Epithelial cell of prostate (primary cell): Measurements from ENCODE around the gene FAM171A2.

Experiments used
- DNase-seq: peaks from one replicate; pipeline ENCODE4 v3.0.0-alpha.2; 2011; ENCODE audit warnings: low read depth, low spot score
- H3K27ac ChIP-seq: fragments of 450-650 bp; 2 replicates; pipeline ENCODE4 v1.5.1; 2017; ENCODE audit warnings: mild to moderate bottlenecking

The FAM171A2 gene

DNA sequence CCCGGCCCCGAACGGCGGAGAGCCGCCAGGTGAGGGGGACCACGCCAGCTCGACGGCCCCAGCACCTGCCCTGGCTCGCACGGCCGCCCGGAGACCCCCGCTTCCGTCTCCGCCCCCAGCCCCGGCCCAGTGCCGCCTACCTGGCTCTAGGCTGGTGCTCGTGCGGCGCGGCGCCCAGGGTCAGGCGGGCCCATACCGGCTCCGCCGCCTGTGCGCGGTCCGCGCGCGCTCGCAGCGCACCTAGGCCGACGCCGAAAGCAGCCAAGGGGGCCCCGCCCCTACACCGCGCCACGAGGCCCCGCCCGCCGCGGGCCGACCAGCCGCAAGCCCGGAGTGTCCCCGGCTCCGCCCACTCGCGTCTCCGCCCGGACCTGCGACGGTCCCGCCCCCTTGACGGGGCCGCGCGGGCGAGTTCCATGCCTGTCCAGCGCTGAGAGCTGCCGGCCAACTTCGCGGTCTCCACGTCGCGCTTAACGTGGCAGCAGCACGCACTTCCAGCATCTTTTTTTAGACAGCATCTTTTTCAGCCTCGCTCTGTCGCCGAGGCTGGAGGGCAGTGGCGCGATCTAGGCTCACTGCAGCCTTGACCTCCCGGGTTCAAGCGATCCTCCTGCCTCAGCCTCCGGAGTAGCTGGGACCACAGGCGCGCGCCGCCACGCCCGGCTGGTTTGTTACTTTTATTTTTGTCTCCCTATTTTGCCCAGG is 38.9 kb downstream of the FAM171A2 start, which contains the start of gene SLC25A39:
SLC25A39 (minus strand) TSS at position 253 of the 705 bp plus-strand sequence. CDS start 1,261 bp downstream, outside the sequence.
- peak within 1 kb of the TSS; percentile 80 for H3K27ac ChIP-seq
- peak; percentile 70 for DNase-seq

DNA sequence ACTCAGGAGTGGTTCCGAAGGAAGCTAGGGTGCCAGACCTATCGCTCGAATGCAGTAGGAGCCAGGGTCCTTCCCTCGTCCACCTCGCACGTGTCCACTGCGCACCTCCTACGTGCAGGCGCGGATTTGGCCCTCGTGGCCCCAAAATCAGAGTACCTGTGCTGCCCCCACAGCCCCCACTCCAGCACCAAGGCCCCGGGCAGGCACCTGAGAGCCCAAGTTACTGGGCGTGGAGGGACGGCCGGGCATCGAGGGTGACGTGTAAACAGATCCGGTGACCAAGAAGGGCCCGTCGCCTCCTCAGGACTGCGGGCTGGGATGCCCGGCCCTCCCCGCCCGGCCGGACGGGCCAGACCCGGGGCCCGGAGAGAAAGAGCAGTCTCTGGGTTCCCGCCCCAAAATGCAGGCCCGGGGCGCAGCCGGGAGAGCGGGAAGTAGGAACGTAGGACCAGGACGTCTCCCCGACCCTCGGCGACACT is 39.5 kb downstream of the FAM171A2 start:
- peak overlapping the region; percentile 80 for H3K27ac ChIP-seq
- DNase-seq, result no peak

DNA sequence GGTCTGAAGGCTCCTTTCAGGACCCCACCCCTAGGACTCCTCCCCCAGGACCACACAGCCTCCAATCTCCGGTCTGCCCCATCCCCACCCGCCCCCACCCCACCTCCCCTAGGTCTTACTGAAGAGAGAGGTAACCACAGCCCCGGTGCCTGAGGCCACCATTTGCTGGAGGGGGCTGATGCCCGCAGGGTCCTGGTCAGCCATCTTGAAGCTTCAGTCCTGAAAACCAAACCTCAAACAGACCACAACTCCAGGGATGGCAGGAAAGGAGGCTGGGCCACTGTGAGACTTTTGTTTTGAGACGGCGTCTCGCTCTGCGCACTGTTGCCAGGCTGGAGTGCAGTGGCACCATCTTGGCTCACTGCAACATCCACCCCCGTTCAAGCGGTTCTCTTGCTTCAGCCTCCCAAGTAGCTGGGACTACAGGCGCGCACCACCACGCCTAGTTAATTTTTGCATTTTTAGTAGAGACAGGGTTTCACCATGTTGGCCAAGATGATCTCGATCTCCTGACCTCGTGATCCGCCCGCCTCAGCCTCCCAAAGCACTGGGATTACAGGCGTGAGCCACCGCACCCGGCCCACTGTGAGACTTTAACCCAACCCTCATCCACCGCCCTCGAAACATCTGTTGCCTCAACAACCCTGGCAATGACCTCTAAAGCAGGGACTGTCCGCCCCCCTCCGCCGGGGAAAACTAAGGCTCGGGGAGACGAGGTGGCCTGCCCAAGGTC is 40.1 kb downstream of the FAM171A2 start:
- H3K27ac ChIP-seq, result peak overlapping the region; percentile 80

DNA sequence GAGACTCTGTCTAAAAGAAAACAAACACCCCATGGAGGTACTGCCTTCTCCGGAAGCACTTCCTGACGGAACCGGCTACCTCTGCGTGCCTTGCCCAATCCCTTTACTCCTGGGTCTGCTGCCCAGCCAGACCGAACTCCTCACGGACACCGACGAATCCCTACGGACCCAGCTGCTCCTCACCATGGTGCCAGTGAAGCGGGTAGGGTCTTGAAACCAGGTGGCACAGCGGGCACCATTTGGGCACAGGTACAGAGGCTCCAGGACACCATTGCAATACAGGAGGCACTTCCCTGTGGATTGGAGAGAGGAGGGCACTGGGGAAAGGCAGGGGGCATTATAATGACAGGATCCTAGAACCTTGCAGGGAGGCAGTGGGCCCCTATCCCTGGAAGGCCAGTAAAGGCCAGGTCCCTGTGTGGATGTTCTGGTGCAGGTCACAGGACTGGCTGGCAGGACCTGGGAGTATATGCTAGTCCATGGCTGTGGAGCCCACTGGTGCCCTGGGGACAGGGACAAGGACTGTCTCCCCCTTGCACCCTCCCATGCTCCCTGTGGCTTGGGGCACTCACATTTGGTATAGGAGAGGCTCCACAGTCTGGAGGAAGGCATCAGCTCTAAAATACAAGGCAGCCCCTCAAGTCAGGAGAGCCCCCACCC is 41.3 kb downstream of the FAM171A2 start:
- H3K27ac ChIP-seq, result no peak overlapping the region

More for the DNA sequence above, 40.1 kb downstream of the FAM171A2 start:
- no peak for DNase-seq

DNA sequence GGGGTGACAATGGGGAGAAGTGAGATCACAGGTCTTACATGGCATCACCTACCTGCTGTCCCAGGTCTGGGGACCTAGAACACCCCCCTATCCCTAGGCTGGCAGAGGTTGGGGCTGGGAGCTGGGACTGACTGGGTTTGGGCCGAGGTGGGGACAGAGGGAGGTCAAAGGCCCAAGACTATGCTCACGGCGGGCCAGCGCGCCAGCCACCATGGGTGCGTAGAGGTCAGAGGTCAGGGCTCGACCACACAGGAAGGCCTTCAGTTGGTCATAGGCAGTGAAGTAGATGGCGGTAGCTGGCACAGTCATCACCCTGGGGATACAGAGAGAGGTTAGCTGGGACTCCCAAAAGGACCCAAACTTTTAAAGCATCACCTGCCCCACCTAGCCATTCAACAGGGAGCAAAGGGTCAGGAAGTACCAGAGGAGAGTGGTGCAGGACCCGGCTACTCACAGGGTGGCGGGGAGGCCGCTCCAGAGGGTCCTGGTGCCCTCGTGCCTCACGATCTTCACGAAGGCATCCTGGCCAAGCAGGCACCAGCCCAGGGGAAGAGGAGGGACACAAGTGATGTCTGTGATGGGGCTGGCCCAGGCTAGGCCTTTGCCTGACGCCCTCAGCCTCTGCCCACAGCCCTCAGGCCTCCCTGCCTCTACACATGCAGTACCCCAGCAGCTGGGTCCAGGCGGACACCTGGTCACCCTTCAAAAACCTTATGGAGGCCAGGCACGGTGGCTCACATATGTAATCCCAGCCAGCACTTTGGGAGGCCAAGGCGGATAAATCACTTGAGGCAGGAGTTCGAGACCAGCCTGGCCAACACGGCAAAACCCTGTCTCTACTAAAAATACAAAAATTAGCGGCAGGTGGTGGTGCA is 42.2 kb downstream of the FAM171A2 start:
- no peak for DNase-seq

More for the DNA sequence above, 41.3 kb downstream of the FAM171A2 start:
- no peak for DNase-seq

DNA sequence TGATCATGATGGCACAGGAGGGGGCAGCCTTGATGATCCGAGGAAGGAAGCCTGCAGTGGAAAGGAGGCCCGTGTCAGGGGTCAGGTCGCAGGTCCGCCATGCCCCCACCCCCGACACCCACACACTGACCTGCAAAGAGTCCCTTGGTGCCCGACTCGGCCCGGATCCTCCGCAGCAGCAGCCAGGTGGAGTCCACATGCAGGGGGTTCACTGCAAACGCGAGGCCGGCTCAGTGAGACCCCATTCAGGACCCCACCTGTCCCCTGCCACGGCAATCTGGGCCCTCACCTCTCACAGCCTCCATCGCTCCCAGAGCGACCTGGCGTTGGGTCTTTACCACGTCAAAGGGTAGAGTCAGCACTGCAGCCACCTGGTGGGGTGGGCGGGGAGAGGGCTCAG is 43.6 kb downstream of the FAM171A2 start:
- no peak for DNase-seq
- H3K27ac ChIP-seq, result no peak overlapping the region

More for the DNA sequence above, 42.2 kb downstream of the FAM171A2 start:
- H3K27ac ChIP-seq, result no peak overlapping the region

DNA sequence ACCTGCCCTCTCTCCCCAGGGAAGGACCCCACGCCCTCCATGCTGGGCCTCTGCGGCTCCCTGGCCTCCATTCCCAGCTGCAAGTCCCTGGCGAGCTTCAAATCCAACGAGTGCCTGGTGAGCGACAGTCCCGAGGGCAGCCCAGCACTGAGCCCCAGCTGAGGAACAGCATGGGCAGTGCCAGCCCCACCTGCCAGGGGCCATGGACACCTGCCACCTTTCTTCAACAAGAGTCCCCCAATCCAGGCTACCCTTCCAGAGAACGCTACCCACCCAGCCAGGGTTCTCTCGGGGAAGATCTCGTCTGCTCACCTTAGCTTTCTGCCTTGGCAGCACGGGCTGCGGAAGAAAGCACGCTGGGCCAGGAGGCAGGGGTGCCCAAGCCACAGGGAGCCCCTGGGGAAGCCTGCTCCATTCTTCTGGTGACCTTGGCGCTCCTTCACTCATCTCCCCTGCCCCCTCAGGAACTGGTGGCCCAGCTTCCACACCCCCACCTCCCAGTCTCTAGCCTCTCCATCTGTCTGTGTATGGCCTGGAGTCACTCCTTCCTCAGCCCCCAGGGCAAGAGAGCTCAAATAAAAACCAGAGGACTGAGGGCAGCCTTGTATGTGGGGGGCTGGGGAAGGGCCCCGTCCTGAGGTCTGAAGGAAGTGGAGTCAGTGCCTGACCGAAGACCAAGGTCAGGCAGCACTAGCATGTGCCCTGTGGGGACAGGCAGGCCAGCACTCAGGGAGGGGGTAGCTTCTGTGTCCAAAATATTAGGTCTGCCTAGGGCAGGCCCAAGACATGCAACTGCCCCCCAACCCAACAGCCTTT is 45.4 kb downstream of the FAM171A2 start:
- no peak overlapping the region for H3K27ac ChIP-seq
- DNase-seq, result no peak

DNA sequence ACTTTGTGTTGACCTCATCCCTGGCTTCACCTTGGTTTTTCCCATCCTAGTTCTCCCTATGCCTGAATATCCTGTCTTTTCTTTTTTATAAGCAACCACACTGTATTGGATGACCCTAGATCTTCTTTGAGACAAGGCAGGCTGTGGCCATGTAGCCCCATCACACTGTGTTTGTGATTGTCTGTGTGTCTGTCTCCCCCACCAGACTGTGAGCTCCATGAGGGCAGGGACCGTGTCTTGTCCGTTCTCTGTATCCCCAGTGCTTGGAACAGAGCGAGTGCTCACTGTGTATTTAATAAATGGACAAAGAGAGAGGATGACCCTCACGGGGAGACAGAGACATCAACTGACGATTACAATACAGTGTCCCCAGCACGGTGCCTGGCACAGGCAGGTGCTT is 46.1 kb downstream of the FAM171A2 start:
- no peak overlapping the region for H3K27ac ChIP-seq
- no peak for DNase-seq

DNA sequence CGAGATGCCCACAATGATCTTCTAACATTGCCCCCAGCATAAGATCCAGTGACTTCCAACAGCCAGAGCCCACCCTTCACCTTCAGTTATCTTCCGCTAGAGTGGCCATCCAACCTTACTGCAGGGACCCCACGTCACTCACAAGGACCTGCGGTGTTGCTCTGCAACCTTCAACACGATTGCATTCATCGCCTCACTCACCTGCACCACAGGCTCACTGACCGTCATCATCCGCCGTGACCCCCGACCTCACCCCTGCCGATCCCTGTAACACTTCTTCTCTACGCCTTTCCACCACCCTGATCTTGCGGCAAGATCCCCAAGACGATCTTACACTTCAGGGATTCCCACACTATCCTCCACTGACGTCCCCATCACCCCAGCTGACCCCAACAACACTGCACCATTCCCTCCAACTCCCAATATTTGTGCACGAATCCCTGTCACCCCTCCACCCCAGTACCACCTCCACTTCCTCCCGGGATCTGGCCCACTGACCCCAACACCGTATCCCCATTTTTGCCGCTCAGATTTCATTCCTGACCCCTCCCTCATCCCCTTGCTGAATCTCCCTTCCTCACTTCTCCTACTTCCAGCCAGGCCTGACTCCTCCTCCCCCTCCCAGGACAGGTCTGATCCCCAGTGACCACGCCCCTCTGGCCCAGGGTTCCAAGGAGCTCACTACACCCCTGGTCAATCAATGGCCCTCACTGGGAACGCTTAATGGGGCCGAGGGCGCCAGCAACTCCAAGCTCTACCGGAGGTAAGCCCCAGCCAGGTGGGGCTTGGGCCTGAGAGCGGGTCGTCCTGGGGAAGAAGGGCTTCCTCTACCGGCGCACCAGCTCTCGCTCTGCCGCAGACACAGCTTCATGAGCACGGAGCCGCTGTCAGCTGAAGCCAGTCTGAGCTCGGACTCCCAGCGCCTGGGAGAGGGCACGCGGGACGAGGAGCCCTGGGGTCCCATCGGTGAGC is 47.6 kb downstream of the FAM171A2 start:
- H3K27ac ChIP-seq, result no peak overlapping the region
- no peak for DNase-seq

DNA sequence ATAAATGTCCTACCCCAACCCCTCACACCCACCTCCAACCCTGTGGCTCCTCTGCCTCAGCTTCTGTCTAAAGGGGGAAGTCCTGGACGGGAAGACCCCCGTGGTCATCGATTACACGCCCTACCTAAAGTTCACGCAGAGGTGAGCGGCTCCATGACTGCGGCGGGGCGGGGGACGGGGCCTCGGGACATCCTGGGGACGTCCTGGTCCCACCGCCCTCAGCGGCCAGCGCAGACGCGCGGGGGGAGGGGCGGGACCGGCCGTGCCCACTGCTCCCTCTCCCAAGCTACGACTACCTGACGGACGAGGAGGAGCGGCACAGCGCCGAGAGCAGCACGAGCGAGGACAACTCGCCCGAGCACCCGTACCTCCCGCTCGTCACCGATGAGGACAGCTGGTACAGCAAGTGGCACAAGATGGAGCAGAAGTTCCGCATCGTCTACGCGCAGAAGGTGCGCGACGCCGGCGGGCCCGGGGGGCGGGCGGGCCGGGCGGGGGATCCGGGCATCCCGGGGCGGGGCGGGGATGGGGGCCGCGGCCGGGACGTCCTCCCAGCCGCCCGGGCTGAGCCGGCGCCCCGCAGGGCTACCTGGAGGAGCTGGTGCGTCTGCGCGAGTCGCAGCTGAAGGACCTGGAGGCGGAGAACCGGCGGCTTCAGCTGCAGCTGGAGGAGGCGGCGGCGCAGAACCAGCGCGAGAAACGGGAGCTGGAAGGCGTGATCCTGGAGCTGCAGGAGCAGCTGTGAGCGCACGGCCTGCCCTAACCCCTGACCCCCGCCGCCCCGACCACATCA is 48.6 kb downstream of the FAM171A2 start:
- DNase-seq, result no peak
- no peak overlapping the region for H3K27ac ChIP-seq

DNA sequence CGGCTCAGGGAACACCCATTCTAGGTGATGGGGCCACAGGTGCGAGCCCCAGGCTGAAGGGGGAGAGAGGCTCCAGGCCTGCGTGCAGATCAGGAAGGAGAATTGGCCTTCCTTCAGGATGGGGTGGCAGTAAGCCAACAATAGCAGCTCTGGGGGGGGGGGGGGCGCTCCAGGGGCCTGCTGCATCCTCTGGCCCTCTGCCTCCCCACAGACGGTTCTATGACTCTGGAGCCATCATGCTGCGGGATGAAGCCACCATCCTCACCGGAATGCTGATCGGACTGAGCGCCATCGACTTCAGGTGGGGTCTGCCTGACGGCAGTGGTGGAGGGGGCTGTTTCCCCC is 49.2 kb downstream of the FAM171A2 start:
- no peak overlapping the region for H3K27ac ChIP-seq
- DNase-seq, result no peak

DNA sequence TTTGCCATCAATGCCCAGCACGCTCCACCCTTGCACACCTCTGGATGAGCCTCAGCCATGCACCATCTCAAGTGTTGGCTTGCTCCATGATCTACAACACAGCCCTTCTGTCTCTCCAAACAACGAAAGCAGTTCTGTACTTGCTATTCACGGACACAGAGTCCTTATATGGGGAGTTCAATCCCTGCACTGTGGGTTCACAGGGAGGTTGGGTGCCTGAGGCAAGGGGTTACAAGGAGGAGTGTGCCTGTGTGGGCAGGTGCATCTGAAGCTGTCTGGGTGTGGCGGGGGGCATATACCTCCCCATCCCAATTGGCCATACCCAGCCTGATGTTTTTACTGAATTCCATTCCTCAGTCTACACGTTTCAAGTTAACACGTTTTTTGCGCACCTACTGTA is 49.6 kb downstream of the FAM171A2 start:
- DNase-seq, result no peak
- no peak overlapping the region for H3K27ac ChIP-seq

DNA sequence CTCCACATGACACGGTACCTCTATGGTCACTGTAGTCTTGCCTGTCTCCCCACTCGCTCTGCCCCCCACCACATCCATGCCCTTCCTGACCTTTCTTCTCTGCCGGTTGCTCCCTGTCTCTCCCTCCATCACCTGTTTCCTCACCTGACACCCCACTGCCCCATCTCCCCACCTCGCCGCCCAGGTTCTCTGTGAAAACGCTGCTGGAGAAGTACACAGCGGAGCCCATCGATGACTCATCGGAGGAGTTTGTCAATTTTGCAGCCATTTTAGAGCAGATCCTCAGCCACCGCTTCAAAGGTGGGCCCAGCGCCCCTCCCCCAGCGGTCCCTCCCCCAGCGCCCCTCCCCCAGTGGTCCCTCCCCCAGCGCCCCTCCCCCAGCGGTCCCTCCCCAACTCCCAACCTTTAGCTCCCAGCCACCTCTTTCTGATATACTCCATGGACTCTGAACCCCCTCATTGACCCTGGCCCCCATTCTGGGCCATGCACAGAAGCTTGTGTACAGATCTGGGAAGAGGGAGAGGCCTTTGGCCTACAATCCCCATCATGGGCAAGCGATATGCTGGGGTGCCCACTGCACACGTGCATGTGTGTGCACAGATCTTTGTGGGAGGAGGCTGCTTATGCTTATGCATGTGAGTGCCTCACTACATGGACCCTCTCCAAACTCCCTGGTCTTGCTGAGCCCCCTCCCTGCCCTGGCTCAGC is 51.1 kb downstream of the FAM171A2 start:
- no peak overlapping the region for H3K27ac ChIP-seq
- no peak for DNase-seq

DNA sequence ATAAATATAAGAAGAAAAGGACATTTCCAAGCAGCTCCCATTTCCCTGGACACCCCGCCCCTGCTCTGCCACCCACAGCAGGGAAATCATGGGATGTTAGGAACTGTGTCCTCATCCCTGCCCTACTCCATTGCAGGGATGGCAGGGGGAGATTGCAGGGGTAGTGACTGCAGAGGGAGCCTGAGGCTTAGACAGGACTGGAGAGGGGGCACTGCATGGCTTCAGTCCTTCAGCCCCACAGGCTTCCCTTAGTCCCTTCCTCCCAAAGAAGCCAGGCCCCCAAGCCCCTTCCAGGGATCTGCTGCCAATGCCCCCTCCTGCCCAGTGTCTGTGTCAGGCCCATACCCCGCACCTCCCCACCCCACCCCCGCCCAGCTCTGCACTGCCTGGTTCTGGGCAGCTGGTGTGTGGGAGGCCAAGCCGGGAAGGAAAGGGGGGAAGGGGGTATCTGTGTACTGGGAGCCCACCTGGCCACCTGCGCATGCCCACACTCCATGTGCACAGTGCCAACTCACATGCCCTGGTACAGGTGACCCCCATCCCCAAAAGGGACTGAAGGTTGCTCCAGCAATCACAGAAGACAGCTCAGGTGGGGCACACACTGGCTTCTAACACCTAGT is 52.0 kb downstream of the FAM171A2 start:
- no peak overlapping the region for H3K27ac ChIP-seq
- DNase-seq, result no peak

DNA sequence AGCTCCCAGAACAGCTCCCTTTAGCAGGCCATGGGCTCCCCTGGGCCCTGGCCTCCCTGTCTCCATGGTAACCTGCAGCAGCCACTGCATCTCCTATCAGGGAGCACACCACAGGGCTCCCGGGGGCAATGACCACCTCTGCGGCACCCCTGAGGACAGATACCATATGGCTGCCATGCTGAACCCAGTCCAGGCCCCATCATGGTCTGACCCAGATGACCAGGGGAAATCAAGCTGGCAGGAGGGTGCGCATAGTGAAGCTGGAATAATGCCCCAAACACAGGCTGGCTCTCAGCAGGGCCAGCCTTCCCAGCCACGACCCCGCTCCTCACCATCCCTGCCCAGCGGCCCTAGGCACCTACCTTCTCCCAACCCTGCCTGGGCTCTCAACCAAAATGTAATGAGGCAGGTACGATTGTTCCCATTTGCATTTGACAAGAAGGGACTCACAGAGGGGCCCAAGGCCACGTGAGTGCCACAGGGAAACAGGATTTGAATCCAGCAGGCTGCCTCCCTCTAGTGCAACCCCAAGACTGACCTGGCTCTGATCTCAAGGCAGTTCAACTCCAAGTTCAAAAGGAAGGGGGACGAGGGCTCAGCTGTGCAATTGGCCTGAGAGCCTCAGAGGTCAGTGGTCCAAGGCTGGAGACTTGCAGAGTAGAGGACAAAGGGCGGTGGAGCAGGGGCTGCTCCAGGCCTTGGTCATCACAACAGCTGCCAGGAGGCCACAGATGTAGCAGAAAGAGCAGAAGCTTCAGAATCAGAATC is 52.9 kb downstream of the FAM171A2 start:
- no peak for DNase-seq
- H3K27ac ChIP-seq, result no peak overlapping the region

DNA sequence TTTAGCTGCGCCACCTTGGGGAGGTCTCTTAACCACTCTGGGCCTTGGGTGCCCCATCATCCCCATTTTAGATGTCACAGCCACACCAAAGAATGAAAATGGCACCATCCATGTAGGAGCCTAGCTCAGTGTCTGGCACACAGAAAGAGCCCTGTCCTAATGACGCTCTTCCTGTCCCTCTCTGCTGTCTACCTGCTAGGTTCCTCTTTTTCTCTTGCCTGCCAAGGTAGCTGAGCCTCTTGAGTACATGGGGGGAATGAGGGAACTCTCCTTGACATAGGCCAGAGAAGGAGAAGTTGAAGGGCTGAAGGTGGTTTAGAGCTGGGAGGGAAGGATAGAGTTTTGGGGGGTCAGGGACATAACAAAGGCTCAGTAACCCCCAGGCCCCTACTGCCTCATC is 53.5 kb downstream of the FAM171A2 start:
- no peak for DNase-seq

More for the DNA sequence above, 53.5 kb downstream of the FAM171A2 start:
- no peak overlapping the region for H3K27ac ChIP-seq
